Activated T-cell treated with anti-CD3 and anti-CD28 coated beads, Interleukin-2, amount 50 U/mL, for 1 hour (primary cell): ENCODE results near the gene TYSND1.
A peak's percentile ranks its signal among the peaks of the same experiment; 100 is the strongest.
"Not testable (repeated sequence)": the region's sequence is repeated elsewhere in the genome, so short reads cannot be mapped to it uniquely, and the experiment has no call there.

Experiments
- DNase-seq: peaks from one replicate; pipeline ENCODE4 v3.0.0-alpha.2; 2020

The TYSND1 gene

GRCh38 chr10:70163448-70163847 is 16.9 kb upstream of the TYSND1 start:
- no peak for DNase-seq

DNA sequence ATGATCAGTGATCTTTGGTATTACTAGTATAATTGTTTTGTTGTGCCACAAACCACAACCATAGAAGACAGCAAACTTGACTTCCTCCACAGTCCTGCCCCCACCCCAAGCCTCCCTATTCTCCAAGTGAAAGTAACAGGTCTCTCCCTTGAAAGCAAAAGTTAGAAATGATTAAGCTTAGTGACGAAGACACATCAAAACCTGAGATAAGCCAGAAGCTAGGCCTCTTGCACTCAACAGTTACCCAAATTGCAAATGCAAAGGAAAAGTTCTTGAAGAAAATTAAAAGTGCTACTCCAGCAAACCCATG is 16.3 kb upstream of the TYSND1 start:
- DNase-seq = no peak

- no peak for DNase-seq
Measured at GRCh38 chr10:70162151-70162891, 15.8 kb upstream of the TYSND1 start.

DNA sequence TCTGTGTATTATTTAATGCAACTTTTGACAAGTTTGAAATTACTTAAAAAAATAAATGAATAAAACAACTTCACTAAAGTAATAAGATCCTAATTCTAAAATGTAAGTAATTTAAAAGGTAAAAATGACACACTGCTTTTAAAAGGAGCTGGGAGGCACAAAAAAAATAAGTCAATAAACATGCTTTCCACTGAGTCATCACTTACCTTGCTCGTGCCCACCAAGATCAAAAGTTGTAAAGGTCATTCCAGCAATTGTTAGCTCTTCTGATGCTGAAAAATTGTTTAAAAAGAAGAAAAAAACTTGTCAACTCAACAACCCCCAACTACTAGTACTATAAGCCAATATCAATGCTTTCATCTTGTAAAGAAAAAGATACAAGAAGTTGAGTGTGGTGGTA is 14.3 kb upstream of the TYSND1 start:
- no peak for DNase-seq

- DNase-seq = not testable (repeated sequence)
Measured at GRCh38 chr10:70159366-70159765, 12.9 kb upstream of the TYSND1 start.

DNA sequence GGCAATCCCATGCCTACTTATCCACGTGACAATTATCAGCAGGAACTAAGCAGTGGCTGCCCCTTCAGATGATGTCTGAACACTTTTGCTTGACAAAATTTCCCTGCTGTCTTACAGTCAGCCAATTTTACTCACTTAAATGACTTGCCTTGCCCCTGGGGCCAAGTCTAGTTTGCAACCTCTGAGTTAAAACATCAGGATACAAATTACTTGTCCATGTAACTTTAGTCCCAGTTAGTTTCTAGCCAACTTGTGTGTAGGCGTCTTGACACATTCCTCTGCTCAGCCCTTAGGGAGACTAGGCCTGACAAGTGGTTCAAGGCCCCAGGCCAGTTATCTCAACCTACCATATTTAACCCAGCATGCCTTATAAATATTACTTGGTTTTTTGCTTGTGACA is 11.6 kb upstream of the TYSND1 start:
- DNase-seq = no peak

- no peak for DNase-seq
Measured at GRCh38 chr10:70155255-70155838, 8.8 kb upstream of the TYSND1 start.

GRCh38 chr10:70148516-70148915 is 2.0 kb upstream of the TYSND1 start:
- no peak for DNase-seq

GRCh38 chr10:70147259-70147625 is 742 bp upstream of the TYSND1 start:
- no peak for DNase-seq

GRCh38 chr10:70145666-70146488 is 623 bp downstream of the TYSND1 start:
- peak; percentile 76 for DNase-seq

DNA sequence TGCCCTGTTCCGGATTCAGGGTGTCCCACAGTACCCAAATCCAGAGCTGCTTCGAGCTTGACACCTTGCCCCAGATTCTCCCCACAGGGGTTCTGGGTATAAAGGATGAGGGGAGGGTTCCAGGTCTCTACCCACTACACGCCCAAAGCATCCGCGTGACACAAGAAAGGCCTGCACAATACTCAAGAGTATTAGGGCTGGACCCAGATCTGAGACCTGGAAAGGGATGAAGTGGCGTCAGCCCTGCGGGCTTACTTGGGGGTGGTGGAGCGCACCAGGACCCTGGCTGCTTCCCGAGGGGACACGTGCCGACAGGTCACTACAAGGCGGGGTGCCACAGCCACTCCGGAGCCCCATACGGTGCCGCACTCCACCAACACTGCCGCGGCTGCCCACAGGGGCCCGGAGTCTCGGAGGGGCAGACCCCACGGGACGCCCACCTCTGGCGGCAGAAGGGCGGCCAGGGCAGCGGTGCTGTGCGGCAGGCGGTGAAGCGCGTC is 1.3 kb downstream of the TYSND1 start:
- DNase-seq = no peak

GRCh38 chr10:70144372-70145110 is 2.0 kb downstream of the TYSND1 start:
- no peak for DNase-seq

- no peak for DNase-seq
Measured at GRCh38 chr10:70142555-70142954, 3.9 kb downstream of the TYSND1 start.

DNA sequence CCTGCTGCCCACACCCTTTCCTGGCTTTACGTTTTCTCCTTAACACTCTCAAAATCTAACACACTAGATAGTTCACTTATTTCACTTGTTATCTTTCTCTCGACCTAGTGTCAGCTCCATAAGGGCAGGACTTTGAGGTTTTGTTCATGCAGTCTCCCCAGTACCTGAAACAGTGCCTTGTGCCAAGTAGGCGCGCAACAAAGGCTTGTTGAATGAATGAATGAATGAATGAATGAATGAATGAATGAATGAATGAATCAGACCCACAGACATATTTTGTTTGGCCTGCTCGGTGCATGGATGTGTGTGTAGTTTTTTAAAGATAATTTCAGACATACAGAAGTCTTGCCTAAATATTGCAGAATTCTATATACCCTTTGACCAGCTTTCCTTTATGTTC is 6.2 kb downstream of the TYSND1 start:
- no peak for DNase-seq

- DNase-seq = no peak
Measured at GRCh38 chr10:70139997-70140250, 6.6 kb downstream of the TYSND1 start.

DNA sequence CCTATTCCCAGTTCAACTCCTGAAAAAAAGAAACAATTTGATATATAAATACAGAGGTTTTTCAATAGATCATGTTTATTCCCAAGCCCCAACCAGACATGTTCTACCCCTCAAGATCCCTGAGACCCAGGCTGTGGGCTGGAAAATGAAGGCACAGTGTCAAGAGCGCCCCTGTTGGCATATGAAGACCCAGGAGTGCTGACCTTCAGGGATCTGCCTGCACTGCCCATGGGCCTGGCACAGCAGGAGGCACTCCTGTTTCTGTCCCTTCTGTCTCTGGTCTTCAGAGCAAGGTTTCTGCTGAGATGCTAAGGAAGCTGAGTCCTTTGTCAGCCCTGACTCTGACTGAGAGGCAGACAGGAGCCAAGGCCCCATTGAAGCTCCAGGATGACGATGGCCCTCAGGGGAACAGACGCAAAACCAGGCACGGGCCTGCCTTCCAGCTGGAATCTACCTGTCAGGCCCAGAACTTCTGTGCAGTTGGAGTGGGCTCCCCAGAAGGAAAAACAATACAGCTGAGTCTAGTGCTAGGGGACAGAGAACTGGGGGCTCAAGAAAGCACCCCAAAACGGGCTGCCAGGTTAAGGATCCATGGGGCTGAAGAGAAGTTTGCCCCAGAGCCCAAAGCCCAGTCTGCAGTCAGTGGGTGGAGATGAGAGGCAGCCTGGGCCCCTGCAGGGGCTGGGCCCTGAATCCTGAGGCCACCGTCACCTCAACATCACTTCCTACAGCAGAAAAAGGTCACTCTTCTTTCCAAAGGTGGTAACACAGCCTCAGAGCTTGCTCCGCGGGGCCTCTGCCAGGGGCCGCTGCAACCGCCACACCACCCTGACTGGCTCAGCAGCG is 7.1 kb downstream of the TYSND1 start:
- DNase-seq = no peak

GRCh38 chr10:70137927-70138883 is 8.3 kb downstream of the TYSND1 start:
- DNase-seq = no peak

GRCh38 chr10:70137135-70137534 is 9.4 kb downstream of the TYSND1 start:
- DNase-seq = no peak

GRCh38 chr10:70135684-70136083 is 10.8 kb downstream of the TYSND1 start:
- no peak for DNase-seq

DNA sequence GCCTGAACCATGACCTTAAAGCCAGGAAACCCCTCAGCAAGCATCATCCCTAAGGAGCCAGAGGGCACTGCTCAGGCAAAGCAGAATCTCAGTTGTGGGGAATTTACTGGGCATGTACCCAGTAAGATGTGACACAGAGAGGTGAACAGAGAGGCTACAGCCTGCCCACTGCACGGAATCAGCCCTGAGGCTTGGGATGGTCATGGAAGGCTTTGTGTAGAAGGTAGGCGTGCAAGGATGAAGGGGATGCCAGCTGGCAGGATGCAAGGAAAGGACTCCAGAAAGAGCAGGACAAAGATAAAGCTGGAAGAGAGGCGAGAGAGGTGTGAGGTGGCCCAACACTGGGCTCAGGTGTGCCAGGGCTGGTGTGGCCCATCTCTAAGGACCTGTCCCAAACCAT is 11.5 kb downstream of the TYSND1 start:
- no peak for DNase-seq
